IMR-90 (cell line): ENCODE results near the gene KCTD5. TPM values are rescaled to one million over a fixed set of nuclear protein-coding genes. Genes with fewer than 3 reads are reported as not detected.

Source experiments
- ATAC-seq: fragments of 200-7000 bp; cut with Tn5 transposase; 2 replicates; pipeline ENCODE4 v1.9.1; 2020; ENCODE audit warnings: low read depth, mild to moderate bottlenecking, moderate library complexity
- BruUV-seq: library from RNA; stranded (reverse); fragments of 400-500 nt; replicated peaks from 2 replicates; lab custom pipeline; 2021; lab: Mats Ljungman, UMichigan
- CTCF ChIA-PET: fragments of 300-600 bp; formaldehyde crosslinking; extraction: SDS; loops from one replicate; lab custom pipeline; 2021; ENCODE audit warnings: antibody characterized with exemption; lab: Yijun Ruan, JAX
- POLR2A ChIA-PET: fragments of 300-600 bp; sonication (Branson Sonifier 250); formaldehyde crosslinking; loops from one replicate; lab custom pipeline; 2022; ENCODE audit warnings: antibody characterized with exemption; ENCODE audit not compliant: unreplicated experiment; lab: Charles Lee
- DNase-seq: peaks from one replicate; pipeline ENCODE4 v3.0.0; 2013
- H2AFZ ChIP-seq: replicated peaks from 2 replicates; pipeline ENCODE3; 2013; ENCODE audit warnings: low read length, mild to moderate bottlenecking; ENCODE audit not compliant: poor library complexity
- H2AK5ac ChIP-seq: 2 replicates; pipeline ENCODE4 v1.6.1; 2013; ENCODE audit warnings: low read depth, low read length, inconsistent platforms
- H2AK9ac ChIP-seq: replicated peaks from 2 replicates; pipeline ENCODE3; 2013; ENCODE audit warnings: mild to moderate bottlenecking, low read depth, low read length, moderate library complexity; ENCODE audit not compliant: poor library complexity
- H2BK120ac ChIP-seq: 2 replicates; pipeline ENCODE4 v1.6.1; 2013; ENCODE audit warnings: low read depth, low read length, inconsistent platforms
- H2BK15ac ChIP-seq: 3 replicates; pipeline ENCODE4 v1.6.1; 2013; ENCODE audit warnings: low read depth, low read length, inconsistent platforms
- H2BK20ac ChIP-seq: 2 replicates; pipeline ENCODE4 v1.6.1; 2013; ENCODE audit warnings: low read depth, mild to moderate bottlenecking, inconsistent platforms, low read length, moderate library complexity
- H2BK5ac ChIP-seq: 2 replicates; pipeline ENCODE4 v1.6.1; 2013; ENCODE audit warnings: mild to moderate bottlenecking, low read depth, low read length, inconsistent platforms; ENCODE audit not compliant: poor library complexity, severe bottlenecking
- H3K14ac ChIP-seq: replicated peaks from 2 replicates; pipeline ENCODE4 v1.6.1; 2013; ENCODE audit warnings: low read depth, low read length, inconsistent platforms
- H3K18ac ChIP-seq: 2 replicates; pipeline ENCODE4 v1.6.1; 2013; ENCODE audit warnings: low read depth, low read length, control low read depth
- H3K23ac ChIP-seq: 2 replicates; pipeline ENCODE4 v1.6.1; 2013; ENCODE audit warnings: low read depth, low read length, inconsistent platforms
- H3K27ac ChIP-seq: 2 replicates; pipeline ENCODE4 v1.5.1; 2013; ENCODE audit warnings: mild to moderate bottlenecking, control low read depth, low read length; ENCODE audit not compliant: insufficient read depth
- H3K27me3 ChIP-seq: 2 replicates; pipeline ENCODE4 v1.6.1; 2013; ENCODE audit warnings: low read length; ENCODE audit not compliant: control insufficient read depth, insufficient read depth
- H3K36me3 ChIP-seq: 2 replicates; pipeline ENCODE4 v1.6.1; 2013; ENCODE audit warnings: low read length, mixed read lengths; ENCODE audit not compliant: control insufficient read depth, insufficient read depth
- H3K4ac ChIP-seq: 2 replicates; pipeline ENCODE4 v1.6.1; 2013; ENCODE audit warnings: low read depth, low read length, inconsistent platforms
- H3K4me1 ChIP-seq: 2 replicates; pipeline ENCODE4 v1.6.1; 2013; ENCODE audit warnings: low read length, mixed read lengths; ENCODE audit not compliant: control insufficient read depth, insufficient read depth
- H3K4me2 ChIP-seq: 2 replicates; pipeline ENCODE4 v1.6.1; 2013; ENCODE audit warnings: low read depth, mild to moderate bottlenecking, control low read depth, low read length, moderate library complexity
- H3K4me3 ChIP-seq: 2 replicates; pipeline ENCODE4 v1.5.1; 2013; ENCODE audit warnings: low read depth, mild to moderate bottlenecking, control low read depth, low read length, moderate library complexity; ENCODE audit not compliant: insufficient read depth
- H3K56ac ChIP-seq: 2 replicates; pipeline ENCODE4 v1.6.1; 2013; ENCODE audit warnings: low read length, inconsistent platforms; ENCODE audit not compliant: insufficient read depth; ENCODE audit errors: extremely low read depth
- H3K79me1 ChIP-seq, 2 experiments: 2 replicates each; pipeline ENCODE4 v1.6.1; 2013; ENCODE audit warnings: low read length in 2 of 2, inconsistent platforms in 1 of 2, low read depth in 1 of 2
- H3K9ac ChIP-seq: 2 replicates; pipeline ENCODE4 v1.6.1; 2013; ENCODE audit warnings: low read depth, low read length, control low read depth
- H3K9me1 ChIP-seq: 2 replicates; pipeline ENCODE4 v1.6.1; 2013; ENCODE audit warnings: low read length, inconsistent platforms; ENCODE audit not compliant: insufficient read depth
- H3K9me3 ChIP-seq: 2 replicates; pipeline ENCODE4 v1.6.1; 2013; ENCODE audit warnings: low read length; ENCODE audit not compliant: control insufficient read depth, insufficient read depth
- H4K20me1 ChIP-seq: 2 replicates; pipeline ENCODE4 v1.6.1; 2013; ENCODE audit warnings: low read length, inconsistent platforms; ENCODE audit not compliant: insufficient read depth
- H4K5ac ChIP-seq: 2 replicates; pipeline ENCODE4 v1.6.1; 2013; ENCODE audit warnings: mild to moderate bottlenecking, low read depth, low read length, control low read depth
- H4K8ac ChIP-seq, 2 experiments: 2 replicates each; pipeline ENCODE4 v1.6.1; 2013; ENCODE audit warnings: low read depth in 2 of 2, low read length in 2 of 2, control low read depth in 1 of 2, inconsistent platforms in 1 of 2
- H4K91ac ChIP-seq: 2 replicates; pipeline ENCODE4 v1.6.1; 2013; ENCODE audit warnings: low read depth, low read length, inconsistent platforms; ENCODE audit not compliant: insufficient read depth
- CEBPB ChIP-seq: IDR thresholded peaks from 2 replicates; pipeline ENCODE4 v1.6.1; 2012; ENCODE audit warnings: low read depth, low read length, improper control_type of control experiment
- MXI1 ChIP-seq: IDR thresholded peaks from 2 replicates; pipeline ENCODE4 v1.6.1; 2012; ENCODE audit warnings: low read depth, mild to moderate bottlenecking, low read length, moderate library complexity, borderline replicate concordance
- NFE2L2 ChIP-seq: fragments of 150-350 bp; IDR thresholded peaks from 2 replicates; pipeline ENCODE4 v1.6.1; 2016; ENCODE audit warnings: low read depth, mild to moderate bottlenecking, low read length
- POLR2A ChIP-seq: IDR thresholded peaks from 2 replicates; pipeline ENCODE4 v1.6.1; 2012; ENCODE audit warnings: mild to moderate bottlenecking, low read depth, low read length
- RAD21 ChIP-seq: IDR thresholded peaks from 2 replicates; pipeline ENCODE4 v1.6.1; 2012; ENCODE audit warnings: low read length, improper control_type of control experiment
- RCOR1 ChIP-seq: IDR thresholded peaks from 2 replicates; pipeline ENCODE4 v1.6.1; 2012; ENCODE audit warnings: mild to moderate bottlenecking, low read length, improper control_type of control experiment; ENCODE audit not compliant: insufficient replicate concordance
- WGBS, 2 experiments: methylation state at CpG; one replicate each; pipeline versions ENCODE4 v1.1.5 to v1.1.7; 2013; ENCODE audit warnings: missing lambda C conversion rate in 2 of 2; ENCODE audit not compliant: insufficient read length in 1 of 2; ENCODE audit errors: extremely low coverage in 2 of 2; 5-methylcytosine and 5-hydroxymethylcytosine counted together
- dilution Hi-C: fragments of 300-500 bp; cut with HindIII; formaldehyde crosslinking; loops from one replicate; pipeline ENCODE4 v1.14.3; 2018; ENCODE audit warnings: low sequenced_read_pairs; ENCODE audit not compliant: unreplicated experiment
- in situ Hi-C: fragments of 300-500 bp; cut with MboI; formaldehyde crosslinking; loops from 3 replicates; pipeline ENCODE4 v1.14.3; 2019; ENCODE audit warnings: low sequenced_read_pairs, inconsistent platforms, mixed read lengths
- intact Hi-C: fragments of 100-400 bp; cut with micrococcal nuclease; formaldehyde crosslinking; loops from 2 replicates; pipeline ENCODE4 v1.10.0; 2022
- polyA plus RNA-seq, 3 experiments: library from polyadenylated mRNA; depleted of rRNA; stranded (reverse); fragments of >200 nt; gene quantifications; 2 replicates each; pipeline ENCODE4 v1.2.3, GENCODE V29; 2012; ENCODE audit warnings: low replicate concordance in 1 of 3
- total RNA-seq: library from RNA; depleted of rRNA; stranded (reverse); fragments of >200 nt; gene quantifications from 2 replicates; pipeline ENCODE4 v1.2.3, GENCODE V29; 2012
- TF ChIP-seq, protein P1 (sequence below): conservative IDR thresholded peaks from 2 replicates; pipeline ENCODE4 v1.5.1; 2012; ENCODE audit warnings: mild to moderate bottlenecking, low read depth, low read length, improper control_type of control experiment

KCTD5 gene
- total and polyA plus RNA-seq, 2 of the 4 experiments (the other 2 are of a cell fraction), result 17.2 to 56.2 TPM

DNA sequence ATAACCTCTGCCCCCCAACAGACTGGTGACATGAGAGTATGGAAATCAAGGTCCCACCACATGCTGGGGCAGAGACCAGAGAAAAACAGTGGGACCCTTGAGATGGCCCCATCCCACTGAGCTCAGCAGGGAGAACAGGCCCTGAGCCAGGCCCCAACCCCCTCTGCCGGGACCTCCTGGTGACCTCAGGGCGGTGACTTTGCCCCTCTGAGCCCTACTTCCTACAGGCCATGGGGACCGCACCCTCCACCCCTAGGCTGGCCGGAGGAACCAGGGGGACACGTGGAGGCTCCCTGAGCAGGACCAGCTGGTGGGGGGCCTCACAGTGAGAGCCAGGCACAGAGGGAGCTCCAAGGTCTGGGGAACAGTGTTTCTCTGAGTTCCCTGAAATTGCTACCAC, 56.3 kb downstream of the KCTD5 start:
- no peak overlapping the region for H2AK5ac ChIP-seq
- BruUV-seq, result no TSS peak
- no peak overlapping the region for H2AFZ ChIP-seq
- in situ Hi-C loops, result no loop called here
- H3K14ac ChIP-seq, result no peak overlapping the region
- H2BK120ac ChIP-seq, result no peak overlapping the region
- no peak overlapping the region for H3K9ac ChIP-seq
- ChIA-PET CTCF (no interaction called here), POLR2A (no interaction called here)
- H4K5ac ChIP-seq, result no peak overlapping the region
- no peak overlapping the region for H3K18ac ChIP-seq
- H3K4ac ChIP-seq, result no peak overlapping the region
- H3K27ac ChIP-seq, result no peak overlapping the region
- no peak overlapping the region for H2BK5ac ChIP-seq
- no peak overlapping the region for H3K23ac ChIP-seq
- H3K79me1 ChIP-seq, result no peaks in the 10 kb centered on the region
- H3K56ac ChIP-seq, result no peak overlapping the region
- no peak overlapping the region for H2BK20ac ChIP-seq
- intact Hi-C loops, result no loop called here
- TF ChIP-seq, protein P1, sequence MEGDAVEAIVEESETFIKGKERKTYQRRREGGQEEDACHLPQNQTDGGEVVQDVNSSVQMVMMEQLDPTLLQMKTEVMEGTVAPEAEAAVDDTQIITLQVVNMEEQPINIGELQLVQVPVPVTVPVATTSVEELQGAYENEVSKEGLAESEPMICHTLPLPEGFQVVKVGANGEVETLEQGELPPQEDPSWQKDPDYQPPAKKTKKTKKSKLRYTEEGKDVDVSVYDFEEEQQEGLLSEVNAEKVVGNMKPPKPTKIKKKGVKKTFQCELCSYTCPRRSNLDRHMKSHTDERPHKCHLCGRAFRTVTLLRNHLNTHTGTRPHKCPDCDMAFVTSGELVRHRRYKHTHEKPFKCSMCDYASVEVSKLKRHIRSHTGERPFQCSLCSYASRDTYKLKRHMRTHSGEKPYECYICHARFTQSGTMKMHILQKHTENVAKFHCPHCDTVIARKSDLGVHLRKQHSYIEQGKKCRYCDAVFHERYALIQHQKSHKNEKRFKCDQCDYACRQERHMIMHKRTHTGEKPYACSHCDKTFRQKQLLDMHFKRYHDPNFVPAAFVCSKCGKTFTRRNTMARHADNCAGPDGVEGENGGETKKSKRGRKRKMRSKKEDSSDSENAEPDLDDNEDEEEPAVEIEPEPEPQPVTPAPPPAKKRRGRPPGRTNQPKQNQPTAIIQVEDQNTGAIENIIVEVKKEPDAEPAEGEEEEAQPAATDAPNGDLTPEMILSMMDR, result no peak
- TF ChIP-seq MXI1, result no peak
- no peak for TF ChIP-seq RAD21
- no peak for TF ChIP-seq CEBPB
- no peak for TF ChIP-seq RCOR1
- no peak for TF ChIP-seq POLR2A
- TF ChIP-seq NFE2L2, result no peak
- no peak overlapping the region for H2BK15ac ChIP-seq
- H3K4me1 ChIP-seq, result no peaks in the 10 kb centered on the region
- no peaks in the 10 kb centered on the region for H3K9me3 ChIP-seq
- H3K27me3 ChIP-seq, result no peaks in the 10 kb centered on the region; the same call in 1 of the 2 replicates
- H3K4me3 ChIP-seq, result no peak overlapping the region
- H3K4me2 ChIP-seq, result no peak overlapping the region
- H2AK9ac ChIP-seq, result no peak overlapping the region
- H3K36me3 ChIP-seq, result no peaks in the 10 kb centered on the region
- WGBS, 2 experiments, result no CpG with 5 or more reads among the region's 5 CpGs
- no peak for ATAC-seq
- dilution Hi-C loops, result no loop called here
- DNase-seq, result no peak
- H4K20me1 ChIP-seq, result no peaks in the 10 kb centered on the region
- H3K9me1 ChIP-seq, result no peaks in the 10 kb centered on the region
- no peak overlapping the region for H4K8ac ChIP-seq
- no peak overlapping the region for H4K91ac ChIP-seq
